DMS153 (cell line): ENCODE measurements around the gene SIGLEC15.
"Not testable (repeated sequence)": the region's sequence is repeated elsewhere in the genome, so short reads cannot be mapped to it uniquely, and the experiment has no call there.

ENCODE experiments used
- DNase-seq: peaks from one replicate; lab custom pipeline; 2025; lab: John Stamatoyannopoulos, UW

Gene SIGLEC15

DNA sequence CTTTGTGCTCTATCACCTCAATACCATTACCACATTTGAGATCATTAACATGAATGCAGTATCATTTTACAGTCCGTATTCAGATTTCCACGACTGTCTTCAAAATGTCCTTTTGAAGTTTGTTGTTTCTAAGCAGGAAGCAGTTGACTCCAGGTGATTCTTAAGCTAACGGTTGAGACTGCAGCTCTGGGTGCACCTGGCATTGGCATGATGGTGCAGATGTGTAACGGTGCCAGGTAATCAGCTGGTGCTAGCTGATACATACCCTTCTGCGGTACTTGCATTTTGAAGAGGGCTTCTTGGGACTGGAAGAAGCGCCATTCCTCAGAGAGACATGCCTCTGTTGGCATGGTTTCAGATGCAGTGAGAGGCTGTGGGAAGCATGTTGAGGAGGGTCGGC is 19.5 kb downstream of the SIGLEC15 start:
- DNase-seq, result no peak

- no peak for DNase-seq
Observed at GRCh38 chr18:45845410-45845809, 19.9 kb downstream of the SIGLEC15 start.

DNA sequence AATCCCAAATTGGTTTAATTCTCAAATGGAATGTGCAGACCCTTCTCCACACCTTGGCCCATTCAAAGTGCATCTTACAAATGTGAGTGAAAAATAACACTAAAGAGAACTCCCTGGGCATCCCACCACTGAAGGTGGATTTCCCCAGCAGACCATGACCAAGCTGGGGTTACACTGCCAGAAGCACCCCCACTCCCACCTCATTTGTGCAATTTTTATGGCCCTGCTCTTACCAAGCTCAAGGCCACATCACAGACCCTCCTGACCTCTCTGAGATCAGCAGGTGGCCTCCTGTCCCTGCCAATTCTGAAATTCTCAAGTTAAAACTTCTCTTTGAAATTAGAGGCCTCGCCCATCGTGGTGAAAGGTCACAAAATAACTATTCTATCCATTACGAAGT is 21.6 kb downstream of the SIGLEC15 start:
- no peak for DNase-seq

GRCh38 chr18:45848643-45849042 is 23.2 kb downstream of the SIGLEC15 start:
- not testable (repeated sequence) for DNase-seq

DNA sequence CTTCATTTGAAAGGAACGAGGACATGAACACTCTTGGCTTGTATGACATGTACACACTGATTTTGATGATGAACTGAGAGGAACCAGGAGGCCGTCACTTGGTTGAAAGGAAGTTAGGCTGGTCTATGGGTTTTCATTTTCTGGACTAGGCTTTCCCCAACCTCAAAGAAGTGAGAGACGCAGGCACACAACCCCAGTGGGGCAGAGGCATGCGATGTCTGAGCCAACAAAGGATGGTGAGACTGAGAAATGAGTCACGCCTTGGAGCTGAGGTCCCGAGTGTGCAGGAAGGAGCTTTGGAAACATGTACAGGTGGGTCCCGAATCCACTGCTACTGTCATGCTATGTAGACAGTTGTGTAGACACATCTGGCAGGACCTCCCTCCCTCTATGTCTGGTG is 24.1 kb downstream of the SIGLEC15 start:
- DNase-seq, result no peak

- no peak for DNase-seq
Observed at GRCh38 chr18:45850021-45850420, 24.5 kb downstream of the SIGLEC15 start.

- DNase-seq, result no peak
Observed at GRCh38 chr18:45851161-45851925, 25.9 kb downstream of the SIGLEC15 start.

GRCh38 chr18:45852631-45853030 is 27.2 kb downstream of the SIGLEC15 start:
- DNase-seq, result no peak

DNA sequence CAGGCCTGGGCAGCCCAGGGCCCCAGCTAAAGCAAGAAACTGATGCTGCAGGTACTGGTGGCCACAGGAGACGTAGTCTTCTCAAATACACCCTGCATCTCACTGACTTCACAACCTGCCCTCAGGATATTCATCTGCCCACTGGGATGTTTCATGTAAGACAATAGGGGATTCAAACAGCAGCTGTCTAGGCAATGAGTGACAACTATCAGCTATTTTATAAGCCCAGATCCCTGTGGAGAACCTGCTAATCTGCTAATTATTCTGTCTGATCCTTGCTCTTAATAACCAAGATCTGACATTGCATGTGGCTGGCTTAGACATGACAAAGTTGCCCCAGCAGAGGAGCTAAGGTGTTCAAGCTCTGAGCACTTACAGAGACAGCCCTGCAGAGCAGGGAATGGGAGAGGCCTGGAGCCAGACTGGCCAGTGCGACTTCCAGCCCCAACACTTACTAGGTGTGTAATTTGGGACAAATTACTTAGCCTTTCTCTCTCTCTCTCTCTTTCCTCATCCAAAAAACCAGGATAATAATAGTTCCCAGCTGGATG is 28.6 kb downstream of the SIGLEC15 start:
- no peak for DNase-seq

DNA sequence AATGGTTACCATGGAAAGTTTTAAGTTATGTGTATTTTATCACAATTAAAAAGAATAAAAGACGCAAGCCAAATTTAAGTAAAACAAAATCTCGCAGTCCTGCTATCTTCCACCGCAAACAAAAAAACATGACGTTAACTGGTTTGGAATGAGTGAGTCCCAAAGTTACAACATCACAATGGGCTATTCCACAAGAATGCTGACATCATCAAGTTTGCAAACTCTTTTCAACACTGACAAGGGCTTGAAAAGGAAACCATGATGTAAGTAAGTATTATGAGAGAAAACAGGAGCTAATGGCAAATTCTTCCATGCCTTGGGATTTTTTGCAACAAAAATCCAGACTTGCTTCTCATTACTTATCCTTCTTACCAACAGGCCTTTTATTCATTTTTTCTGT is 31.1 kb downstream of the SIGLEC15 start:
- DNase-seq, result no peak

GRCh38 chr18:45859334-45859733 is 33.9 kb downstream of the SIGLEC15 start:
- DNase-seq, result no peak

DNA sequence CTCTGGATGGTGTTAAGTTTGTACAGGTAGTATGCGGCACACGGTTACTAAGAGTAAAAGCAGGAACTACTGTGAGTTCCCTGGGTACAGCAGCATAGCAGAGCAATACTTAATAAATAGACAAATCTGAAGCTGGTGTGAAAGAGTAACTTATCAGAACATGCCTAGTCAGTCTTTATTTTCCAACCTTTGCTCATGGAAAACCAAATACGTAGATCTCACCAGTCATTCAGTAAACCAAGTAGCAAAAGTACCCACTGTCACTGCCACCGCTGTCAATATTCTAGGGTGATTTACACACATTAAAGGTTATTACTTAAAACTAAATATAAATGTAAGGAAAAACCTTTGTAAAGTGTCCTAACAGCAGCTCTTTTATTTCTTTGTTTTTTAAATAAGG is 35.0 kb downstream of the SIGLEC15 start:
- DNase-seq, result no peak

DNA sequence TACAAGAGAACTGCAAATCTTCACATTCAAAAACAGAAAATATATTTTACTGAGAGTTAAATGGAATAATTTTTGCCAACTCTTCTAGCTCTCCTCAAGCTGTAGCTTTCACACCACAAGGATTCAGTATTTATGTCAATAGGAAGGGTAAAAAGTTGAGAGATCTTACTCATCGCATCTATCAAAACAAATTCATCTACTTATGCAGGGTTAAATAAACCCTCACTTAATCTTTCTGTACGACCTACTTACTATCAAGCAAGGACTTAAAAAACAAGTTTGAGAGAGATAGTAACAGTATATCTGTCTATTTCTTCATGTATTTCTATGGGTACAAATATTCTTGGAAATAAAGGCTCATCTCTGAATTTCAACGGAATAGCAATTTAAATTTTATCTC is 35.5 kb downstream of the SIGLEC15 start:
- no peak for DNase-seq

DNA sequence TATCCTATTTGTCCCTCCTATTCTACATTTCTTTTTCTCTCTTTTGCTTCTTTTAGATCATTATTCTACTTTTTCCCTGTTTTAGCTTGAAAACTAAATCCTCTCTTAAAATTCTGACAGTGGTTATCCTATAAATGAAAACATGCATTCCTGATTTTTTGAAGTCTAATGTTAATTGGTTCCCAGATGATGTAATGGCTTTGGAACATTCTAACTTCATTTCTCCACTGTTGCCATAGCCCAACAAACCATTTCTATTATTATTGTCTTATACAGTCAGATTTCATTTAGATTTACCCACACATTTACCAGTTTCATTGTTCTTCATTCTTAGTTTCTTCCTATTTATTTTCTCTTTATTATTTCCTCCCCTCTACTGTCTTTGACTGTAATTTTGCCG is 36.5 kb downstream of the SIGLEC15 start:
- no peak for DNase-seq

GRCh38 chr18:45863469-45863868 is 38.0 kb downstream of the SIGLEC15 start:
- no peak for DNase-seq

- DNase-seq, result no peak
Observed at GRCh38 chr18:45864081-45864480, 38.6 kb downstream of the SIGLEC15 start.

GRCh38 chr18:45865466-45865865 is 40.0 kb downstream of the SIGLEC15 start:
- DNase-seq, result no peak

DNA sequence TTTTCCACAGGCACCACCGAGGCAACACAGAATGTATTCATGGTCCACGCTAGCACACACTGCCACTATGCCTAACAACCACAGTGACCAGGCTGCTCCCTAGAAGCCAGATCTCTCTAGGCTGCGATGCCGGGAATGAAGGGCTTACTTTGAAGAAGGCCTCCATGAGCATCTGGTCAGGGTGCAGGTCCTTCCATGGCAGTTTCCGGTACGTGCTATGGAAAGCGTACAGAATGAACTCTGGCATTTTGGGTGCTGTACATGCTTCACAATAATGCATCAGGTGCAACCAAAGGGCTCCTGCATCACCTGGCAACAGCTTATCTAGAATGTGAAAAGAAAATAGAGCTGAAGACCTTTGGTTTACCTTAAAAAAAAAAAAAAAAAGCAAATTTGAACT is 44.9 kb downstream of the SIGLEC15 start:
- DNase-seq, result no peak

- no peak for DNase-seq
Observed at GRCh38 chr18:45871431-45872084, 46.1 kb downstream of the SIGLEC15 start.

DNA sequence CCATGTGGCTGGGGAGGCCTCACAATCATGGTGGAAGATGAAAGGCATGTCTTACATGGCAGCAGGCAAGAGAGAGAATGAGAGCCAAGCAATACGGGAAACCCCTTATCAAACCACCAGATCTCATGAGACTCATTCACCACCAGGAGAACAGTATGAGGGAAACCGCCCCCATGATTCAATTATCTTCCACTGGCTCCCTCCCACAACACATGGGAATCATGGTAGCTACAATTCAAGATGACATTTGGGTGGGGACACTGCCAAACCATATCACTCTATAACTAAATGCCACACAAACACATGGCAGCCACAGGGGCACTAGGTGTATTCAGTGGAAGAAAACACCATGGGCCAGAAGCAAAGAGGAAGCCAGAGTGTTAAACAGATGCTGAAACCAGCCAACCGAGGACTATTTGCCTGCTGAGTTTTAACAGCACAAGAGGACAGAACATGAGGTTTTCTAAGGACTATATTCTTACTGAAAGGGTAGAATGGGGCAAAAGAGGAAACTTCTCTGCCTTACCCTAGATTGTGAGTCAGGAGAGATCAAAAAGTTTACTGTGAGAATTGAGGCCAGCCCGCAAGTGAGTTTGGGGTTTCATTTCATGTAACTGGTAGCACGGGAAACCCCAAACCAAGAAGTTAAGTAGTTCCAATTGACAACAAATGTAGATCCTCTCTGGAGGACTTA is 49.2 kb downstream of the SIGLEC15 start:
- DNase-seq, result no peak

DNA sequence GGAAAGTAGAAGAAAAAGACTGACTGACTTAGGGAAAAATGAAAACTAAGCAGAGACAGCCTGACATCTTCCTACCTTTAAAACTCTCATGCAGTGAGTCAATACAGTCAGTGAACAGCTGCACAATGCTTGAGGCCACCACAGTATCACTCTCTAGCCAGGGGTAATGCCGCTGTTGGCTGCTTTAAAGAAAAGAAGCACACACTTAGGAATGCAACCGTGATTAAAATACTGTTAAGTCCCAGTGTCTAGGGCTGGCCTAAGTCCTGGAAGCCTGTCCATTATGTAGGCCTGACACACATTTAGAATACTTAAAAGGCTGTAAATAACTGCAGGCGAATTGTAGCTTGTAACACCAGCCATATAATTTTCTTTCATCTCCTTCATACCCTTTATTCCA is 50.7 kb downstream of the SIGLEC15 start:
- DNase-seq, result no peak

GRCh38 chr18:45877403-45877802 is 51.9 kb downstream of the SIGLEC15 start:
- no peak for DNase-seq
